HUES48 (cell line): ENCODE data around the gene FRMPD4.
"Not testable (repeated sequence)": the region's sequence is repeated elsewhere in the genome, so short reads cannot be mapped to it uniquely, and the experiment has no call there.

Experiments used
- H3K27ac ChIP-seq: one replicate; pipeline ENCODE4 v1.7.0; 2013; ENCODE audit warnings: low read depth, low read length, inconsistent platforms
- H3K27me3 ChIP-seq: 2 replicates; pipeline ENCODE4 v1.6.1; 2013; ENCODE audit warnings: mild to moderate bottlenecking, low read length; ENCODE audit not compliant: control insufficient read depth, insufficient read depth
- H3K36me3 ChIP-seq: 2 replicates; pipeline ENCODE4 v1.6.1; 2013; ENCODE audit warnings: low read length; ENCODE audit not compliant: control insufficient read depth, insufficient read depth
- H3K4me1 ChIP-seq: 2 replicates; pipeline ENCODE4 v1.6.1; 2013; ENCODE audit warnings: mild to moderate bottlenecking, low read length; ENCODE audit not compliant: control insufficient read depth, insufficient read depth
- H3K4me3 ChIP-seq: 2 replicates; pipeline ENCODE4 v1.5.1; 2013; ENCODE audit warnings: mild to moderate bottlenecking, low read depth, low read length
- H3K9ac ChIP-seq: 2 replicates; pipeline ENCODE4 v1.6.1; 2013; ENCODE audit warnings: mild to moderate bottlenecking, low read depth, low read length, moderate library complexity
- H3K9me3 ChIP-seq: 2 replicates; pipeline ENCODE4 v1.6.1; 2013; ENCODE audit warnings: low read length; ENCODE audit not compliant: control insufficient read depth, insufficient read depth

The FRMPD4 gene

GRCh38 chrX:12505127-12505526 lies 366.9 kb downstream of the FRMPD4 start:
- Histone ChIP-seq H3K27me3 (no peaks in the 10 kb centered on the region; the same call in 1 of the 2 replicates), H3K9ac (no peak overlapping the region), H3K9me3 (no peaks in the 10 kb centered on the region), H3K4me1 (no peaks in the 10 kb centered on the region; the same call in 1 of the 2 replicates), H3K4me3 (no peak overlapping the region), H3K27ac (no peak overlapping the region), H3K36me3 (no peaks in the 10 kb centered on the region)

GRCh38 chrX:12515384-12515783 lies 377.1 kb downstream of the FRMPD4 start:
- H3K36me3 ChIP-seq, H3K4me3 ChIP-seq, H3K9ac ChIP-seq, H3K9me3 ChIP-seq, H3K27ac ChIP-seq, H3K27me3 ChIP-seq, H3K4me1 ChIP-seq: not testable (repeated sequence)

- H3K4me3 ChIP-seq: no peak overlapping the region
- H3K9ac ChIP-seq: no peak overlapping the region
- H3K27ac ChIP-seq: no peak overlapping the region
- H3K4me1 ChIP-seq: peaks cover 22% of the 10 kb centered on the region
- H3K36me3 ChIP-seq: no peaks in the 10 kb centered on the region
- no peaks in the 10 kb centered on the region for H3K9me3 ChIP-seq
- H3K27me3 ChIP-seq: no peaks in the 10 kb centered on the region
Observed at GRCh38 chrX:12526306-12526705, 388.0 kb downstream of the FRMPD4 start.

GRCh38 chrX:12538096-12538495 lies 399.8 kb downstream of the FRMPD4 start:
- not testable (repeated sequence) for H3K4me3 ChIP-seq, H3K9me3 ChIP-seq, H3K27me3 ChIP-seq, H3K36me3 ChIP-seq, H3K27ac ChIP-seq, H3K9ac ChIP-seq, H3K4me1 ChIP-seq

- H3K9me3 ChIP-seq, H3K36me3 ChIP-seq, H3K9ac ChIP-seq, H3K27ac ChIP-seq, H3K4me3 ChIP-seq, H3K4me1 ChIP-seq, H3K27me3 ChIP-seq: not testable (repeated sequence)
Observed at GRCh38 chrX:12542251-12542650, 404.0 kb downstream of the FRMPD4 start.

GRCh38 chrX:12548341-12548740 lies 410.1 kb downstream of the FRMPD4 start:
- no peaks in the 10 kb centered on the region for H3K4me1 ChIP-seq
- H3K36me3 ChIP-seq: no peaks in the 10 kb centered on the region
- no peaks in the 10 kb centered on the region for H3K27me3 ChIP-seq
- no peak overlapping the region for H3K27ac ChIP-seq
- H3K4me3 ChIP-seq: no peak overlapping the region
- H3K9me3 ChIP-seq: no peaks in the 10 kb centered on the region
- H3K9ac ChIP-seq: no peak overlapping the region

GRCh38 chrX:12548746-12549145 lies 410.5 kb downstream of the FRMPD4 start:
- no peaks in the 10 kb centered on the region for H3K9me3 ChIP-seq
- no peak overlapping the region for H3K27ac ChIP-seq
- H3K4me3 ChIP-seq: no peak overlapping the region
- no peak overlapping the region for H3K9ac ChIP-seq
- H3K36me3 ChIP-seq: no peaks in the 10 kb centered on the region
- H3K27me3 ChIP-seq: no peaks in the 10 kb centered on the region
- no peaks in the 10 kb centered on the region for H3K4me1 ChIP-seq

- Histone ChIP-seq H3K27ac (no peak overlapping the region), H3K9me3 (no peaks in the 10 kb centered on the region), H3K9ac (no peak overlapping the region), H3K27me3 (no peaks in the 10 kb centered on the region), H3K4me3 (no peak overlapping the region), H3K36me3 (no peaks in the 10 kb centered on the region), H3K4me1 (no peaks in the 10 kb centered on the region)
Observed at GRCh38 chrX:12554206-12554605, 415.9 kb downstream of the FRMPD4 start.

- no peaks in the 10 kb centered on the region for H3K9me3 ChIP-seq
- H3K9ac ChIP-seq: no peak overlapping the region
- no peak overlapping the region for H3K4me3 ChIP-seq
- H3K27me3 ChIP-seq: no peaks in the 10 kb centered on the region
- H3K4me1 ChIP-seq: no peaks in the 10 kb centered on the region
- no peaks in the 10 kb centered on the region for H3K36me3 ChIP-seq
- H3K27ac ChIP-seq: no peak overlapping the region
Observed at GRCh38 chrX:12563121-12563520, 424.8 kb downstream of the FRMPD4 start.

GRCh38 chrX:12564221-12564620 lies 425.9 kb downstream of the FRMPD4 start:
- no peak overlapping the region for H3K4me3 ChIP-seq
- no peaks in the 10 kb centered on the region for H3K4me1 ChIP-seq
- H3K27me3 ChIP-seq: no peaks in the 10 kb centered on the region
- H3K36me3 ChIP-seq: no peaks in the 10 kb centered on the region
- no peak overlapping the region for H3K27ac ChIP-seq
- H3K9ac ChIP-seq: no peak overlapping the region
- H3K9me3 ChIP-seq: no peaks in the 10 kb centered on the region

GRCh38 chrX:12567857-12568256 lies 429.6 kb downstream of the FRMPD4 start:
- Histone ChIP-seq H3K4me1 (peaks cover 16% of the 10 kb centered on the region; the same call in 1 of the 2 replicates), H3K27me3 (no peaks in the 10 kb centered on the region), H3K9me3 (no peaks in the 10 kb centered on the region), H3K36me3 (no peaks in the 10 kb centered on the region), H3K4me3 (no peak overlapping the region), H3K27ac (no peak overlapping the region), H3K9ac (no peak overlapping the region)
